ENCODE data around the gene SPTBN5.

The SPTBN5 gene

DNA sequence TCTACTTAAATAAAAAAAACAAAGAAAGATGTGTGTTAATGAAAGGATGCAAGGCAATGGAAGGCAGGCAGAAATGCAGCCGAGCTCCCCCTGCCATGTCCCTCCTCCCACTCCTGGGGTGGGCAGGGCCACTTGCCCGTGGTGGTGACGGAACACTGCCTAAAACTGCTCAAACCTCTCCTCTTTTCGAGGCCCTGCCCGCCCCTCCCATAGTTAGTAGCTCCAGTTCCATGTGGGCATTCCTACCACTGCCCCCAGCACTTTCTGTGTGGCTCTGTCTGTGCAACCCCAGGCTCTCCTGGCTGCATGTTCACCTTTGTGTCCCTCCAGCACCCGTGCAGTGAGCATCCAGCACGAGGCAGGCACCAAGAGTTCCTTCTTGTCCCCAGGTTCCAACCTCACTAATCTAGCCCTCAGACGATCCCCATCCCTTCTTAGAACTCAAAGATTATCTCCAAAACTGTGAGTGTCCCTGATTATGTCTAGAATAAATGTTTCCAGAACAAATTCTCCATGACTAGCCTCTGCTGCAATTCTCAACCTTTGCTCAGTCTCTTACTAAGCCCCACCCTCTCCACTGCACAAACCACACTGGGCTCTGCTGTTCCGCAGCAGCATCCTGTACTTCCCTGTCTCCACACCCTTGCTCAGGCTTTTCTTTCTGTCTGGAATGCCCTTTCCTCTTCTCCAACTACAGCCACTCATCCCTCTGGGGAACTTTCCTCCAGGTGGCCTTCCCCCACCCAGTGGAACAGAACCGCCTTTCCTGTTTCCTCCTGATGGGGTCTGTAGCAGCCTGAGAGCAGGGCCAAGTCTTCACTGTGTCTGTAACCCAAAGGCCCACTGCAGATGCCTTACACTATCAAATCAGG, 32.6 kb upstream of the SPTBN5 start:
- DNase-seq (ENCODE audit: low read depth) = no peak

DNA sequence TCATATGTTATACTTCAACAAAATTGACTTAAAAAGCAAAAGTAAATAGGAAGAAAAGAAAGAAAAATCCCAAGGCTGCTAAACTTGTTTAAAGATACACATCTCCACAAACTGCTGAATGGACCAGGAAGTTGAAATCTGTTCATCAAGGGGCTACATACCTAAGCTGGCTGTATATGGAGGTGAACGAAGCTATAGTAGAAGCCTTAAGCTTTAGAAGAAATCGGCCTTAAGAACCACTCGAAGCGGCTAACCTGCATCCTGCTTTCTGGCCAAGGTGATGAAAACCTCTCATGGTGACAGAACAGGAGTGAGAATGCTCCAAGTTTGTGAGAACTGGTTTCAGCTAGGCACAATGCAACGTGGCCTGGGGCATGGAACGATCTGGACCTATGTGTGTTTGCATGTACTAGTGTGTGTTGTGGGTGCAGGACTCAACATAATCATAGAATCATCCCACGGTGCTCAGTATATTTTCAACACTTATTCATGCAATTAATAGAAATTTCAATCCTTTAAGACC, 31.3 kb upstream of the SPTBN5 start:
- no peak for DNase-seq (ENCODE audit: low read depth)

DNA sequence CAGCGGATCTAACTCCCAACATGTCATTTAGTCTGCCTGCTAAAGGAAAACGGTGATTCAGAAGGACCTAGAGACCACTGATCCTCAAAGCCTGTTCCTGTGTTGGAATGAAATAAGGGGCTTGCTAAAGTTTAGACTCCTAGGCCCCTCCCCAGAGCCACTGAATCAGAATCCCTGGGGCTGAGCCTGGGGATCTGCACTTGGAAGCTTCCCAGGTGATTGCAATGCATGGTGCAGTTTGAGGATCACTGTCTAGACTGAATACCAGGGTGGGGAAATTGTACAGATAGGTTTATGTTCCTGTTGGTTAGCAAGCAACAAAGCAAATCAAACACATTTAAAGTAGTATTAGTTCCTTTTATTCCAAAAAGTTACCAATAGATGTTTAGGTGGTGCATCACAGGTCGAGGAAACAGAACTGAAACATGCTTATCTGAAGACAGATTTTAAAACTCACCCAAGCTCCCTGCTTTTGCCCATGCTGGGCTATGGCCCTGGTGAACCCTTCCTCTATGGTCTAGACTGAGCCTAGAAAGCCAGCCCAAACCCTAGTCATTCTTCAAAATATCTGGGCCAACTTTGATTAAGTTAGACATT, 29.6 kb upstream of the SPTBN5 start:
- no peak for DNase-seq (ENCODE audit: low read depth)

DNA sequence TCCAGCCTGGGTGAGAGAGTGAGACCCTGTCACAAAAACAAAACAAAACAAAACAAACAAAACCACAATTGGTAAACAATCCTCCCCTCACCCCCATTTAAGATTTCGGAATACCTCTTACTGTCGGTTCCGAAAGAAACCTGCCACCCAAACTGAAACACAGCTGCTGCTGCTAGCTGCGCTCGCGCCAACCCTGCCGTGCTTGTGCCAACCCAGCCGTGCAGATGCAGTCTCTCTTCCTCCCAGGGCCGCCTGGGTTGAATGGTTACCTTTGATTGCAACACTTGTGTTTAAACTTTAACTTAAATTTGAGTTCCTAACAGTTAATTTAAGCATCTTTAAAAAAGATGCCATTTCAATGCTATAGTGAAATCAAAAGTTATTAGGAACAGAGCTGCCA, 28.5 kb upstream of the SPTBN5 start:
- no peak for DNase-seq (ENCODE audit: low read depth)

DNA sequence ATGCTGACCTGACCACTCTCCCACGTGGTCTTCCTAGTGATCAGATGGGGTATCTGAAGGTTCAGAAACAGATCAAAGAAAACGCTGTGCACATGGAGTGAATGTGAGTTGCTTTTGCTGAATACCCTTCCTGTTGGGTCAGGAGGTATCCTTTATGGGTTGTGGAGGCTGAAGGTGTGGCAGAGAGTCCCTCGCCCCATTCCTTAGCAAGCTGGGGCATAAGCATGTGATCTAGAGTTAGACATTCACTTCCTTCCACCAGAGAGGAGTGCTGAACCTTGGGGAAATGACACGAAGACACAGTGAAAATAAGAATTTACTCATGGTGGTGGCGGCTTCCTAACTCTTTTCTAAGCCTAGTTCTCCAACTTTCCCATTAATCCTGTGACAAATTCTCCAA, 27.8 kb upstream of the SPTBN5 start:
- no peak for DNase-seq (ENCODE audit: low read depth)

DNA sequence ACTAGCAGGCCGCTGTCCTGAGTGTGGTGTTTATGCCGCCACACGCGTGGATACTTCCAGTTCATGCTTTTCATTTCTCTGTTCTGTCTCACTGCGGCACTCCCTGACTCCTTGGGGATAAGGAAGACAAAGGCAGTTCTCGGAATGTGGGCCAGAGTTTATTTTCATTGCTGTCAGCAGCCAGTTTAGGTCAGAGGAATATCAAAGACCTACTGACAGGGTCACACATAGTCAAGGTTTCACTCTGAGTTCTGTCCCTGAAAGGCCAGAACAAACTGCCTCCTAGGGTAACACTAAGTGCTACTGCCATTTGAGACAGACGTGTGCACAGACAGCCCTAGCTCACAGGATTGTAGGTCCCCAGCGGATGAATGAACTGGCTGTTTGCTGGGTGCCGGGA, 27.3 kb upstream of the SPTBN5 start:
- no peak for DNase-seq (ENCODE audit: low read depth)

DNA sequence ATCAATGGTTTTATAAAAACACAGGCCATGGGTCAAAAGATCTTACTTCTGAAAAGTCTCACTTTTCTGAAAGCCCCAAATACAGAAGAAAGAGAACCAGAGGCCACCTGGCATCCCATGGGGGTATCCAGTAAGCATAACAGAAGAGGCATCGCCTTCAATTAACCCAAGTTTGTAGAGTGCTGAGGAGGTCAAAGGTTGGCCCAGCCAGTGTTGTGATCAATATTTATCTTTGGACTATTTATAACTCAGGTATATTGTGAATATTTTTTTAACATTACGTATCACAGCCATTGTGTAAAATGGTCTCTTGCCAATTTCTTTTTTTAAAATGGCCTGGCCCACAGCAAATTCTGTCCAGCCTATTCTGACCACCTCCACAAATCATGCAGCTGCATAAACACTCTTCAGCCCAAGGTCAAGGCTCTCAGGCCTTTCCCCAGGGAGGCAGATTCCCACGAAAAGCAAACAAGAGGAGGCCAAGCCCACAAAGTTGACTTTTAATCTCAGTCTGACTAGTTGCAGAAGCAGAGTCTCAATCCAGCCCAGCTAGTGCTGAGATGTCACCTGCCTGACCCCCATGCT, 26.2 kb upstream of the SPTBN5 start:
- DNase-seq (ENCODE audit: low read depth) = no peak

DNA sequence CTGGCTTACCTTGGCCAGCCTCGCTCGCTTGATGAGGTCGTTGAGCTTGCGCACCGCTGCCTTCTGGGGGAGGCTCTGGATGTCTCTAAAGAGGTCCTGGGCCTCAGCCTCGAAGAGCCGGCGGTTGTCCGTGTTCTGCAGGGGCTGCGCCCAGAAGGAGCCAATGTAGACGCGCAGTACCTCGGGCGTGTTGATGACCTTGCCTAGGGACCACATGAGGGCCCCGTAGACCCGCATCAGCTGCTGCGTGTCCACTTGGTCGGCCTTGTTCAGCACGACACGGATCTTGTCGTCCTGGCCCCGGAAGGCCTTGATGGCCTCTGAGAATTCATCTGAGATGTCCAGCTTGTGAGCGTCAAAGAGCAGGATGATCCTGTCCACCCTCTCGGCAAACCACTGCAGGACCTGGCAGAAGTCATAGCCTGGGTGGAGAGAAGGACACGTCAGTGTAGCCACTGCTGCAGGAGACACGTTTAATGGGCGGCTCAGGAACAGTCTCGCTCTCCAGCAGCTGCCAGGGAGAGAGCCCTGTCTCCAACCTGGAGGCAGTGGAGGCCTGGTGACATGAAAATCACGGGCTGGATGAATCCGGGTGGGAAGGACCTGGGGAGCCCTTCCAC, 25.5 kb upstream of the SPTBN5 start:
- no peak for DNase-seq (ENCODE audit: low read depth)

DNA sequence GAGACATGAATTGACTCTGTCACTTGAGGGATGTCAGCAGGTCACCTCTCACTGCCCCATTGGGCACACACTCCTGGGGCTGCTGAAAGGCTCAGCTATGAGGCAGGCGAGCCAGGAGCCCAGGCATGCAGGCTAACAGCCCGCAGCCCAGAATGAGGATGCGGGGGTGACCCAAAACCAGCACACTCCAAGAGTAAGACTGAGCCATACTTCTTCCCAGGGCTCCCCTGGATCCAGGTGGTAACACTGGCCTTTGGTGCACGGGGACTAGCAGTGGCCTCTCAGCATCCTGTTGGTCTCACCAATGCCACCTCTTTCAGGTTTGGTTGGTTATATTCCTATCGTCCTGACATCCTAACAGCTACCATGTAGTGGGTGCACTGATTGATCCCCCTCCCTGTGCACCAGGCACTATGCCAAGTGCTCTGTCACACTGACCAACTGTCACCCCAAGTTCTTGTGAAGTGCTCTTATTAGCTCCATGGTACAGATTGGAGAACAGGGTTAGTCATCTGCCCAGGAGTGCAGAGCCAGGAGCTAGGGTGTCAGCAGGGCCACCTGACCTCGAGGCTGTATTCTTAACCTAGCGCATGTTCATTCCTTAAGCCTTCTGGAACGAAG, 24.8 kb upstream of the SPTBN5 start:
- DNase-seq (ENCODE audit: low read depth) = no peak

DNA sequence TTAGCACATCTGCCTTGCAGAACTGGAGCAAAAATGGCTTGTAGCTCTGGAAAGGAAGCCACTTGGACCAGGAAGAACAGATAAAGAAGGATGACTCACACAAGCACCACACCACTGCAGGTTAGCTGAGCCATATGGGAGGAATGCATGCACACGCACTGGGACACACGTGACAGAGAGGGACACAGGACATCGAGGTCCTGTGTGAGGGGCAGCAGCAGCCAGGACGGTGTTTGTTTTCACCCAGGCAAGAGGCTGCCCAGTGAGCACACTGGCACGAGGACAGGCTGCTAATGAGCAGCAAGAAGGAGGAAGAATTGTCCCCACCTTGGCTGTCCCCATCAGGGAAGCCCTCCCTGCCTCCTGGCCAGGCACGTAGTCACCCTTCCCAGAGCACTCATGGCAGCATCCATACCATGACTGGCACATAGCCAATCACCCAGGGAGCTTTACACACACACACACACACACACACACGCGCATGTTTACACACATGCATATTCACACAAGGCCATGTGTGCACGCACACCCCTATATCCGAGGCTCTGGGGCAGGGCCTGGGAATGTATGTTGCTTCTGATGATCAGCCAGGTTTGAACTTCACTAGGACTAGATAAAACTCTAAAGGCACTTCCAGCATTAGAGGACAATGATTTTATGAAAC, 24.0 kb upstream of the SPTBN5 start:
- DNase-seq (ENCODE audit: low read depth) = no peak

DNA sequence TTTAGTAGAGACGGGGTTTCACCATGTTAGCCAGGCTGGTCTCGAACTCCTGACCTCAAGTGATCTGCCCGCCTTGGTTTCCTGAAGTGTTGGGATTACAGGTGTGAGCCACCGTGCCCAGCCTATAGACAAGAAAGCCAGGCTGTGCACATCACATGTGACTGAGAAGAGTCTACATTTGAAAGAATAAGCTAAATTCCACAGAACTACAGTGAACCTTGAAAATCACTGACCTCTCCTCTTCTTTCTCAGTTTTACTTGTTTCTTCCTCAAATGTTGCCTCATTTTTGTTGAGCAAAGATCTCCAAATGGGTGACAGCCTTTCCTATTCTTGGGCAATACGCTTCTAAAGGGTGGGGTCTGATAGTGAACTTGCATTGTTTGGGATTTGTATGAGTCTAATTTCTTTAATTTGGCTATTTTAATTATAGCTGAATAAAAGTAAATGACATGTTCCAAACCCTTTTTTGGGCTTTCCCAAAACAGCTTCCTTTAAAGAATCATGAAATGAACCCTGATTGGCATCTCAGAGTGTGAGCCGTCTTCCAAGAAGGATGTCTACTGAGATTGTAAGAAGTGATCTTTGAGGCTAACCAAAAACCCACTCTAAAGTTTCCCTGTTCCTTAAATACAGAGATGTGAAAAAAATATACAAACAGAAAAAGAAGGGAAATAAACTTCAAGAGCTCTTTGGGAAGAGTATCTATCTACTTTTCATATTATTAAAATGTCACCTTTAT, 21.6 kb upstream of the SPTBN5 start:
- DNase-seq (ENCODE audit: low read depth) = no peak

DNA sequence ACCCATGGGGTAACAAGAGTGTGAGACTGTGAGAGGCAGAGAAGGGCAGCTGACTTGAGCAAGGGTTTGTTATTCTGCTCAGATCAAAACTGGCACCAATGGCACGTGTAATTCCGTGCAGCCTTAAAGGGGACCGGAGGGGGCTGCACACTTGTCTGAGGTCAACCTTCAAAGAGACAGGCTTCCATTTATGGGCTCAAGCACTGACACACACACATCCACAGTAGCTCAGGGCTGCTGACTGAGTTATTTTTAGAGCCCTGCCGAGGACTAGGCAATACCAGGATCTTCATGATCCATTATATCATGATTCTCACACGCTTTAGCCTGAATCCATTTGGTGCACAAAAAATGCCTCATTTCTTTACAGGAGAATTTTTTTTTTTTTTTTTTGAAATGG, 20.6 kb upstream of the SPTBN5 start:
- DNase-seq (ENCODE audit: low read depth) = no peak

DNA sequence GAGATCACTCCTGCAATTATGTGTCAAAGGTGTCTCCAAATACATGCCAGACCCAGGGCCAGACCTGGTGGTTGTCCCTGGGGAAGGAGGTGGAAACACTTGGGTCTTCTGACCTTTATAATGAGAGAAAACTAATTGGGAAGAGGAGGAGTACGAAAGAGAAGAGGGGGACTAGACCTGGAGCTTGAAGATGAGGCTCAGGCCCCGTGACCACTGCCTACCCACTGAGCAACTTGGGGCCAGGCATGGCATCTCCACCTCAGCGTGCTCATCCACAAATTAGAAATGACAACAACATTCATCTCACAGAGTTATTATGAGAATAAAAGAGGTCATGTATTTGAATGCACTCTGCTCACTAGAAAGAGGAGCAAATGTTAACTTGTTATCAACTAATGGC, 19.4 kb upstream of the SPTBN5 start:
- no peak for DNase-seq (ENCODE audit: low read depth)

DNA sequence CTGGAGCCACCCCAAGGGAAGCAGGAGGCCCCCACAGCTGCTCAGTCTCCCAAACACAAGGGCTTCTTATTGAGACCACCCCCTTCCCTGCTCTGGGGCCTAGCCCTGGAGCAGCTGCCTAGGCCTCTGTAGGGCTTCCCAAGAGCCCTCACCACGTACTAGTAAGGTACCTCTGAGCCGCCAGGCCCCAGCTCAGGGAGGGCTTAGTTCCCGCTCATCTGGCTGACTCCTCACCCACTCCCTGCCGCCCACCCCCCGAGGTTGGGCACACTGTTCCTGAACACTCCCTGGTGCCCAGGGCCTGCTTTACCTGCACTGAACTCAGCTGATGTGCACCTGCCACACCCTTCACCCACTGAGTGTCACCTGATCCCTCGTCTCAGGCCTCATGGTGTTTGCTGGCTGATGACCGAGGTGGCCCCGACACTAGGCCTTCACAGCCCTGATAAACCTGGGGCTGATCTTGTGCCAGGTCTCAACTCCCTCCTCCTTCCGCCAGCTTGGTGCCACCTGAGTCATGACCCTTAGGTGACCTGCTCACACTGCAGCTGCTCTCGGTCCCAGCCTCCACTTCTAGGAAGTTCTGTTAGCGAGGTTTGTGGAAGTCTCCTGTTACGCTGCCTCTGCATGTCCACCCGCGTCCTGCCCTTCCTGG, 18.0 kb upstream of the SPTBN5 start:
- no peak for DNase-seq (ENCODE audit: low read depth)

DNA sequence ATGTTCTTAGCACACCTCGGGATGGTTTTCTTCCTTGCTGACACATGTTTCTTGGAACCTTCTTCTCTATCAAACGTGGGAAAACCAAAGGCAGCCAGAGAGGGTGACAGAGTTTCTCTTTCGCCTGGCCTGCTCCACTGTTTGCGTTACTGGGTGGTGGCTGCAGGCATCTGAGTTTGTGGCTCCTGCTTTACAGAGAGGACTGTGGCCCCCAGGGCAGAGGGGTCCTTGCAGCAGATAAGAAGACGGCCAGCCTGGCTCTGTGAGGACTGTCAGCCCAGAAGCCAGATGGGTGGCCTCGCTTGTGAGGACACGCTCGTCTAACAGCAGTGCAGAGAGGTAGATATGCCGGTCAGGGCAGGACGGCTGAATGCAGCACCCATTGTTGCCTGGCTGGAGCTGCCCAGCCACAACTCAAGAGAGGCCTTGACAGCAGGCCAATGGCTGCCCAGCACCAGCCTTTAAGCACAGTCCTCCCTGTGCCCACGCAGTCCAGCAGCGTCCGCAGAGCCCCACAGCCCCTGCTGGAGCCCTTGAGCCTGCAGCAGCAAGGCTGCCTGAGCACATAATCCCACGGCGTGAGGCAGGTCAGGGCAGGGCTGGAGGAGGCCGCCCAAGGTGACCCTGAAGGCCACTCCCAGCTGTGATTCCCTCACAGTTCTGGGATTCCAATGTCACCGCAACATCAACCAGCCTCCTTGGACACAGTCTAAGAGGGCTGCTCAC, 15.0 kb upstream of the SPTBN5 start:
- DNase-seq (ENCODE audit: low read depth) = no peak

DNA sequence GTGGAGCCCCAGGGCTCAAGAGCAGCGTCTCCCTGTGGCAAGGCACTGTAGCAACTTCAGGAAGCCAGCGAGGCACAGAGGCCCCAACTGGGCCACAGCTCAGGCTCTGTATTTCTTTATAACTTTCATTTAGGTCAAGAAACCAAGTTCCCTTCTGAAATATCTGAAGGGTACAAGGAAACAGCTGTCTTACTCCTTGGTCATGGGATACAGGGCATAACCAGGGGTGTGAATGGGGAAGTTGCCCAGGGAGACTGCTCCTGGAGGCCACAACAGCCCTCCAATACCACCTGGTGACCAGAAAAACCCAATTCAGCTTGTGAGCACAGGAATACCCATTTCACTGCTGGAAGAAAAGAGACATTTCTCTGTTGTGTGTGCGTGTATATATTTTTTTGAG, 13.3 kb upstream of the SPTBN5 start:
- no peak for DNase-seq (ENCODE audit: low read depth)

DNA sequence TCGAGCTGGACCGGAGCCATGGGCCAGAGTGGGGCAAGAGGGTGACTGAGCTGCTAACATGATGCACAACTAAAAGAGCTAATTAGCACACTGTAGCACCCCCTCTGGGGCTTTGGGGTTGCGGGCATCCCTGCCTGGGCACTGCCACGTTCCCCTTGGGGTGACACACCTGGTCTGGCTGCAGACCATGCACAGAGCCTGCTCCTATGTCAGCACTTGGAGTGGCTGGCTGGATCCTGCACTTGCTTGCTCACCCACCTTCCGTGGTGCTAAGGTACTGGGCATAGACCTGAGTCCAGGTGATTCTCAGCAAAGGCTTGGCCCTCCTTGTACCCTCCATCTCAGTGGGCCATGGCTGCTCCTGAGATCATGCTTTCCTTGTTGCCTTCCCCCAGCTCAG, 12.8 kb upstream of the SPTBN5 start:
- no peak for DNase-seq (ENCODE audit: low read depth)

DNA sequence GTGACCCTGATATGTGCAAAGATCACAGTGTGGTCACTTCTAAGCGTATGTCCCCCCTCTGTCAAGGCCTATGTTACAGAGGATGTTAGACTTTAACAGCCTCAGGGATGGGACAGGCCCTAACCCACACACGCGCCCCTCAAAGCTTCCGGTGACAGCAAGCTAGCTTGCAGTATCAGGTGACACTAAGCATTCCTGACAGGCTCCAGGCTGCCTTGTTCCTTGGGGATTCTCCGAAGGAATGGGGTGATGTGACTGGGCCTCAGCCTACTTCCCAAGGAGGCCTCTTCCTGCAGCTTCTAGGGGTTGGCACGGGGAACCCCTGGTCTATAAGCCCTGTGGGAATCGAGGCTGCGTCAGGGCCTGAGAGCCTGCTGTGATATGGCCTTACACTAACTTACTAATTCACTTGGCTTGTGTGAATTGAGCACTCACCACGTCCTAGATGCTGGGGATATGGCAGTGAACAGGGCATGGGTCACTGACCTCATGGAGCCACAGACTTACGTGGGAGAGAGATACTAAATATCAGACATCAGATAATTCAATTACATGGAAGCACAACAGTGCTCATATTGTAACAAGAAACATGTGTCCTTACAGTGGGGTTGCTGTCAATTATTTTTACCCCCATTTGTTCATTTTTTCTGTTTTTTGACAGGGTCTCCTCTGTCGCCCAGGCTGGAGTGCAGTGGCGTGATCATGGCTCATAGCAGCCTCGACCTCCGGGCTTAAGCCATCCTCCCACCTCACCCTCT, 11.4 kb upstream of the SPTBN5 start:
- DNase-seq (ENCODE audit: low read depth) = no peak

DNA sequence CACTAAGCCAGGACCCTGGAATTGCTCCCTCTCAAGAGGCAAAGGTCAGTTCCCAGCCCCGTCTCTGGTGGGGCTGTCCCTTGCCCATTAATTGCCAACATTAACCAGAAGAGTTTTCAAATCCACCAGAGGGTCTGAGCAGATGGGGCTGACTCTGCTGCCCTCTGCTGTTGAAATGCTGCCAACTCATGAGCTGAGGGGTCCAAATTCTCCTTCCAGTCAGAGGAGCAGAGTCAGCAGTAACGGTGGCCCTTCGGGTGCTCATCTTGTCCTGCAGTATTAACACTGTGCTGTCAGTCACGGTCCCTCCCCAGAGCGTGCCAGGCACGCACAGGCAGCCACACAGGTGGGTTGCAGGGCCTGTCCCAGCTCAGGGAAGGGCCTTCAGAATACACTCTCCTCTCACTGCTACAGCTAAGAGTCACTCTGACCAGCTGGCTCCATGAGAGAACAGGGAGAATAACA, 10.7 kb upstream of the SPTBN5 start:
- DNase-seq (ENCODE audit: low read depth) = peak; percentile 46

Measured in stimulated activated CD8-positive, alpha-beta memory T cell treated with anti-CD3 and anti-CD28 coated beads, Interleukin-12 subunit alpha, Interleukin-12 subunit beta, amount 100 ng/mL, for 4 hours (primary cell).